Ishikawa (cell line): ENCODE measurements around the gene TTC32.

Source experiments
- CEBPB ChIP-seq: IDR thresholded peaks from 2 replicates; pipeline ENCODE4 v1.6.1; 2012
- CREB1 ChIP-seq: IDR thresholded peaks from 2 replicates; pipeline ENCODE4 v1.6.1; 2012; ENCODE audit warnings: low read depth
- EGR1 ChIP-seq: IDR thresholded peaks from 2 replicates; pipeline ENCODE4 v1.6.1; 2012
- EP300 ChIP-seq: IDR thresholded peaks from 2 replicates; pipeline ENCODE4 v1.6.1; 2012; ENCODE audit warnings: borderline replicate concordance
- FOXM1 ChIP-seq: IDR thresholded peaks from 2 replicates; pipeline ENCODE4 v1.6.1; 2012; ENCODE audit warnings: low read depth, borderline replicate concordance
- NFIC ChIP-seq: IDR thresholded peaks from 2 replicates; pipeline ENCODE4 v1.6.1; 2012
- RAD21 ChIP-seq: IDR thresholded peaks from 2 replicates; pipeline ENCODE4 v1.6.1; 2012; ENCODE audit warnings: low read depth
- REST ChIP-seq: IDR thresholded peaks from 2 replicates; pipeline ENCODE4 v1.6.1; 2012; ENCODE audit warnings: low read depth, mild to moderate bottlenecking
- TAF1 ChIP-seq: IDR thresholded peaks from 2 replicates; pipeline ENCODE4 v1.6.1; 2012; ENCODE audit warnings: low read depth, mild to moderate bottlenecking
- TCF12 ChIP-seq: IDR thresholded peaks from 2 replicates; pipeline ENCODE4 v1.6.1; 2012; ENCODE audit warnings: low read depth
- TEAD4 ChIP-seq: IDR thresholded peaks from 2 replicates; pipeline ENCODE4 v1.6.1; 2012
- YY1 ChIP-seq: IDR thresholded peaks from 2 replicates; pipeline ENCODE4 v1.6.1; 2012; ENCODE audit warnings: low read depth
- ZBTB7A ChIP-seq: IDR thresholded peaks from 2 replicates; pipeline ENCODE4 v1.6.1; 2012; ENCODE audit warnings: low read depth
- TF ChIP-seq, protein P1 (sequence below): IDR thresholded peaks from 2 replicates; pipeline ENCODE4 v1.6.1; 2012
- TF ChIP-seq, protein P2 (sequence below): IDR thresholded peaks from 2 replicates; pipeline ENCODE4 v1.6.1; 2012

TTC32 gene

DNA sequence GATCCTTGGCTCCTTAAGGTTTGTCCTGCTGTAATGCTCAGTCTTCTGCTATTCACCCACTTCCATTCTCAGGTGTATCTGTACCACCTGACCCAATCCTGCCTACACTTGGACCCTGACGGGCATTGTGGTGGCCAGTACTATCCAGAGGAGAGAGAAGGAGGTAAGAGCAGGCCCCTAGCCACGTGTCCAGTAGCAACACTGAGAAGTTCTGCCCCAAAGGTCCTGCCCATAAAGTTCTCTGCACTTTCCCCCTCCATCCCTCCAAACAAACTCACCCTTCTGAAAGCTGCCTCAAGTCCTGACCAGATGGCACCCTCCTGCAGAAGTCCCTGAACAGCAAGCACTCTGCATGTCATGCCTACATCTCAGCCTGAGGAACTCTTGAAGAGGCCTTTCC is 18.3 kb downstream of the TTC32 start:
- TF ChIP-seq EGR1 (no peak), FOXM1 (no peak), YY1 (no peak), TCF12 (no peak), RAD21 (no peak), ZBTB7A (no peak), NFIC (no peak), CEBPB (no peak), CREB1 (no peak), REST (no peak)

DNA sequence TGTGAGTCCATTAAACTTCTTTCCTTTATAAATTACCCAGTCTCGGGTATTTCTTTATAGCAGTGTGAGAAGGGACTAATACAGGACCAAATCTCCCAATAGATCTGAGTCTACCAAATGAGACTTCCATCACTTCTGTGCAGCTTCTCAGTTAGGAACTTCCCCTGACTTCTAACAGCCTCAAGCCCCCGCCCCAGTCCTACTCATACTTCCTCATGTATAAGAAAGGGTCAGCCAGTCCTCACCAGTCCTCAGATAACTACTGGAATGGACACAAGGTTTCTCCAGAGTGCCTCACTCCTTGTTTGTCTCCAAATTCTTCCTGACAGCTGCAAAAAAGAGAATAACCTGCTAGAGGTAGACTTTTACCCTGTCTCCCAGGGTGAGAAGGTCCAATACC is 19.5 kb downstream of the TTC32 start:
- no peak for TF ChIP-seq FOXM1
- no peak for TF ChIP-seq TCF12
- no peak for TF ChIP-seq EGR1
- no peak for TF ChIP-seq EP300
- TF ChIP-seq, protein P1, sequence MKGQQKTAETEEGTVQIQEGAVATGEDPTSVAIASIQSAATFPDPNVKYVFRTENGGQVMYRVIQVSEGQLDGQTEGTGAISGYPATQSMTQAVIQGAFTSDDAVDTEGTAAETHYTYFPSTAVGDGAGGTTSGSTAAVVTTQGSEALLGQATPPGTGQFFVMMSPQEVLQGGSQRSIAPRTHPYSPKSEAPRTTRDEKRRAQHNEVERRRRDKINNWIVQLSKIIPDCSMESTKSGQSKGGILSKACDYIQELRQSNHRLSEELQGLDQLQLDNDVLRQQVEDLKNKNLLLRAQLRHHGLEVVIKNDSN, result no peak
- TF ChIP-seq CEBPB, result no peak
- no peak for TF ChIP-seq YY1
- TF ChIP-seq NFIC, result no peak
- TF ChIP-seq, protein P2, sequence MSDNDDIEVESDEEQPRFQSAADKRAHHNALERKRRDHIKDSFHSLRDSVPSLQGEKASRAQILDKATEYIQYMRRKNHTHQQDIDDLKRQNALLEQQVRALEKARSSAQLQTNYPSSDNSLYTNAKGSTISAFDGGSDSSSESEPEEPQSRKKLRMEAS, result no peak
- no peak for TF ChIP-seq ZBTB7A
- no peak for TF ChIP-seq CREB1
- TF ChIP-seq TEAD4, result no peak
- no peak for TF ChIP-seq RAD21
- TF ChIP-seq TAF1, result no peak
- no peak for TF ChIP-seq REST

DNA sequence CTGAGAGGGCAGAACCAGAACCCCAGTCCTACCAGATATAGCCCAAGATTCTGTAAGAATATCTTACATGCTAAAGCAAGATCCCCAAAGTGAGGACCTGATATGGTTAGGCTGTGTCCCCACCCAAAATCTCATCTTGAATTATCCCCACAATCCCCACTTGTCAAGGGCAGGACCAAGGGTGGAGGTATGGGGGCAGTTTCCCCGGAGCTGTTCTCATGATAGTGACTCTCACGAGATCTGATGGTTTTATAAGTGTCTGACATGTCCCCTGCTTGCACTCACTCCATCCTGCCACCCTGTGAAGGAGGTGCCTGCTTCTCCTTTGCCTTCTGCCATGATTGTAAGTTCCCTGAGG is 19.9 kb downstream of the TTC32 start:
- no peak for TF ChIP-seq CEBPB
- TF ChIP-seq TEAD4, result no peak
- TF ChIP-seq CREB1, result no peak
- no peak for TF ChIP-seq REST
- TF ChIP-seq TAF1, result no peak
- TF ChIP-seq EP300, result no peak
- TF ChIP-seq FOXM1, result no peak
- no peak for TF ChIP-seq TCF12
- TF ChIP-seq, protein P1, result no peak
- no peak for TF ChIP-seq NFIC
- no peak for TF ChIP-seq EGR1
- TF ChIP-seq, protein P2, result no peak
- TF ChIP-seq YY1, result no peak
- TF ChIP-seq ZBTB7A, result no peak
- no peak for TF ChIP-seq RAD21

- no peak for TF ChIP-seq REST
- TF ChIP-seq, protein P2, result no peak
- TF ChIP-seq TCF12, result no peak
- no peak for TF ChIP-seq TAF1
- no peak for TF ChIP-seq YY1
- no peak for TF ChIP-seq NFIC
- TF ChIP-seq TEAD4, result no peak
- TF ChIP-seq EGR1, result no peak
- TF ChIP-seq CEBPB, result no peak
- TF ChIP-seq, protein P1, result no peak
- no peak for TF ChIP-seq EP300
- TF ChIP-seq ZBTB7A, result no peak
- no peak for TF ChIP-seq CREB1
- TF ChIP-seq RAD21, result no peak
- TF ChIP-seq FOXM1, result no peak
Observed at GRCh38 chr2:19881221-19881907, 20.4 kb downstream of the TTC32 start.
